SK-N-SH treated with all-trans-retinoic acid at 6 μM for 48 hours (cell line): ENCODE results near the gene FGD5.

Source experiments
- ISL1 ChIP-seq: fragments of 250-450 bp; sonication (Bioruptor Pico); IDR thresholded peaks from 2 replicates; pipeline ENCODE4 v2.1.2; 2022; ENCODE audit warnings: mild to moderate bottlenecking, moderate library complexity
- PATZ1 ChIP-seq: fragments of 250-450 bp; sonication (Bioruptor Pico); IDR thresholded peaks from 2 replicates; pipeline ENCODE4 v1.8.0; 2020; ENCODE audit warnings: mild to moderate bottlenecking, moderate library complexity, borderline replicate concordance
- ZFP3 ChIP-seq: fragments of 250-450 bp; sonication (Bioruptor Pico); IDR thresholded peaks from 2 replicates; pipeline ENCODE4 v1.5.0; 2020; ENCODE audit warnings: mild to moderate bottlenecking, moderate library complexity
- ZFP30 ChIP-seq: fragments of 450-650 bp; formaldehyde crosslinking; IDR thresholded peaks from 2 replicates; pipeline ENCODE4 v1.5.0; 2022; ENCODE audit warnings: mild to moderate bottlenecking, moderate library complexity
- ZNF8 ChIP-seq: fragments of 450-650 bp; formaldehyde crosslinking; IDR thresholded peaks from 2 replicates; pipeline ENCODE4 v1.5.0; 2020; ENCODE audit warnings: mild to moderate bottlenecking, moderate library complexity
- TF ChIP-seq, protein P1 (sequence below): fragments of 250-450 bp; sonication (Bioruptor Pico); IDR thresholded peaks from 2 replicates; pipeline ENCODE4 v1.5.1; 2021; ENCODE audit warnings: mild to moderate bottlenecking, moderate library complexity
- TF ChIP-seq, protein P2 (sequence below): fragments of 250-450 bp; sonication (Bioruptor Pico); IDR thresholded peaks from 2 replicates; pipeline ENCODE4 v1.8.0; 2021; ENCODE audit warnings: low read depth, mild to moderate bottlenecking, moderate library complexity, borderline replicate concordance

DNA sequence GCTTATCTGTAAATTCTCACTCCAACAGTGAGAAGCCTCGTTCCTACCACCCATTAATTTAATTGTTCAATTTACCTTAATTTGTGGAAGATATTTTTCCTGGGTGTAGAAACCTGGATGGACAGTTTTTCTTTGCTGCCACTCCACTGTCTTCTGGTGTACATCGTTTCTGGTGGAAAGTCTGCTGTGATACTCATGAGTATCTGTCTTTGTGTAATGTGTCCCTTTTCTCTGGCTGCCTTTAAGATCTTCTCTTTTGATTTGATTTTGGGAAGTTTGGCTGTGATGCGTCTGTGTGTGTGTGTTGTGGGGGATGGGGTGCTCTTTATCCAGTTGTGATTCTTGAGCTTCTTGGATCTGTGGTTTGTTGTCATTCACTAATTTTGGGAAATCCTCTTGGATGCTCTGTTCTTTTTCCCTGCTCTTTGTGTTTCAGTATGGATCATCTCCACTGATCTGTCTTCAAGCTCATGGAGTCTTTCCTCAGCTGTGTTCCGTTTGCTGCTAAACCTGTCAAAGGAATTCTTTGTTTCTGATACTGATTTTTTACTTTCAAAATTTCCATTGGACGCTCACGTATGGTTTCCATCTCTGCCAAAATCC is 86.4 kb downstream of the FGD5 start:
- no peak for TF ChIP-seq ZFP3 (CRISPR knock-in tag)
- no peak for TF ChIP-seq ZFP30 (CRISPR knock-in tag)
- TF ChIP-seq, protein P1, sequence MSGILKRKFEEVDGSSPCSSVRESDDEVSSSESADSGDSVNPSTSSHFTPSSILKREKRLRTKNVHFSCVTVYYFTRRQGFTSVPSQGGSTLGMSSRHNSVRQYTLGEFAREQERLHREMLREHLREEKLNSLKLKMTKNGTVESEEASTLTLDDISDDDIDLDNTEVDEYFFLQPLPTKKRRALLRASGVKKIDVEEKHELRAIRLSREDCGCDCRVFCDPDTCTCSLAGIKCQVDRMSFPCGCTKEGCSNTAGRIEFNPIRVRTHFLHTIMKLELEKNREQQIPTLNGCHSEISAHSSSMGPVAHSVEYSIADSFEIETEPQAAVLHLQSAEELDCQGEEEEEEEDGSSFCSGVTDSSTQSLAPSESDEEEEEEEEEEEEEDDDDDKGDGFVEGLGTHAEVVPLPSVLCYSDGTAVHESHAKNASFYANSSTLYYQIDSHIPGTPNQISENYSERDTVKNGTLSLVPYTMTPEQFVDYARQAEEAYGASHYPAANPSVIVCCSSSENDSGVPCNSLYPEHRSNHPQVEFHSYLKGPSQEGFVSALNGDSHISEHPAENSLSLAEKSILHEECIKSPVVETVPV (CRISPR knock-in tag): no peak
- TF ChIP-seq PATZ1 (CRISPR knock-in tag): no peak
- TF ChIP-seq ISL1 (CRISPR knock-in tag): no peak
- no peak for TF ChIP-seq ZNF8
- TF ChIP-seq, protein P2, sequence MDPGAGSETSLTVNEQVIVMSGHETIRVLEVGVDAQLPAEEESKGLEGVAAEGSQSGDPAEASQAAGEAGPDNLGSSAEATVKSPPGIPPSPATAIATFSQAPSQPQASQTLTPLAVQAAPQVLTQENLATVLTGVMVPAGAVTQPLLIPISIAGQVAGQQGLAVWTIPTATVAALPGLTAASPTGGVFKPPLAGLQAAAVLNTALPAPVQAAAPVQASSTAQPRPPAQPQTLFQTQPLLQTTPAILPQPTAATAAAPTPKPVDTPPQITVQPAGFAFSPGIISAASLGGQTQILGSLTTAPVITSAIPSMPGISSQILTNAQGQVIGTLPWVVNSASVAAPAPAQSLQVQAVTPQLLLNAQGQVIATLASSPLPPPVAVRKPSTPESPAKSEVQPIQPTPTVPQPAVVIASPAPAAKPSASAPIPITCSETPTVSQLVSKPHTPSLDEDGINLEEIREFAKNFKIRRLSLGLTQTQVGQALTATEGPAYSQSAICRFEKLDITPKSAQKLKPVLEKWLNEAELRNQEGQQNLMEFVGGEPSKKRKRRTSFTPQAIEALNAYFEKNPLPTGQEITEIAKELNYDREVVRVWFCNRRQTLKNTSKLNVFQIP (CRISPR knock-in tag): no peak
